Measurements from ENCODE around the gene F5.

GRCh38 chr1:169615803-169616202, 29.5 kb upstream of the F5 start:
- TF ChIP-seq CTCF (conservative IDR thresholded peaks at IDR 0.05; ENCODE audit: low read length) (no peak), EZH2phosphoT487 (IDR thresholded peaks at IDR 0.05; ENCODE audit: borderline replicate concordance, low read depth, low read length) (no peak)

Measured in OCI-LY7 (cell line).